OCI-LY1 (cell line): Measurements from ENCODE around the gene SNTG2.

Experiments used
- H2AFZ ChIP-seq: fragments of 200-600 bp; sonication (generic), shearing (Covaris generic); 2 replicates; pipeline ENCODE4 v1.6.0; 2014; ENCODE audit warnings: antibody characterized with exemption, mild to moderate bottlenecking, low read length
- H3F3A ChIP-seq: fragments of 200-600 bp; sonication (generic), shearing (Covaris generic); 2 replicates; pipeline ENCODE4 v1.6.0; 2014; ENCODE audit warnings: mild to moderate bottlenecking, antibody characterized with exemption, low read length, moderate library complexity; ENCODE audit not compliant: insufficient read depth
- H3K27ac ChIP-seq: fragments of 200-600 bp; sonication (generic); 2 replicates; pipeline ENCODE4 v1.5.1; 2014; ENCODE audit warnings: low read length, mixed run types, mild to moderate bottlenecking, low read depth; ENCODE audit not compliant: poor library complexity, severe bottlenecking
- H3K27me3 ChIP-seq: fragments of 200-600 bp; sonication (generic); 2 replicates; pipeline ENCODE4 v1.6.0; 2014; ENCODE audit warnings: antibody characterized with exemption, mild to moderate bottlenecking, low read length, moderate library complexity; ENCODE audit not compliant: insufficient read depth
- H3K36me3 ChIP-seq: fragments of 200-600 bp; sonication (generic); 2 replicates; pipeline ENCODE4 v1.6.1; 2014; ENCODE audit warnings: mild to moderate bottlenecking, antibody characterized with exemption, low read length, moderate library complexity, mixed read lengths; ENCODE audit not compliant: insufficient read depth
- H3K4me1 ChIP-seq: fragments of 200-600 bp; sonication (generic); 2 replicates; pipeline ENCODE4 v1.5.1; 2014; ENCODE audit warnings: mild to moderate bottlenecking, low read length, moderate library complexity; ENCODE audit not compliant: insufficient read depth, severe bottlenecking
- H3K4me2 ChIP-seq: fragments of 200-600 bp; sonication (generic), shearing (Covaris generic); 2 replicates; pipeline ENCODE4 v1.6.1; 2014; ENCODE audit warnings: low read length
- H3K4me3 ChIP-seq: fragments of 200-600 bp; sonication (generic); 2 replicates; pipeline ENCODE4 v1.5.1; 2014; ENCODE audit warnings: low read length, low read depth, mild to moderate bottlenecking, mixed read lengths; ENCODE audit not compliant: poor library complexity, severe bottlenecking
- H3K79me2 ChIP-seq: fragments of 200-600 bp; shearing (Covaris generic); 2 replicates; pipeline ENCODE4 v1.6.1; 2016; ENCODE audit warnings: mixed run types, low read length, mixed read lengths; ENCODE audit not compliant: insufficient read depth
- H3K9ac ChIP-seq: fragments of 200-600 bp; sonication (generic), shearing (Covaris generic); 2 replicates; pipeline ENCODE4 v1.6.1; 2014; ENCODE audit warnings: mild to moderate bottlenecking, low read length, mixed read lengths
- H3K9me2 ChIP-seq: fragments of 200-600 bp; sonication (generic), shearing (Covaris generic); 2 replicates; pipeline ENCODE4 v1.6.1; 2014; ENCODE audit warnings: low read depth, mild to moderate bottlenecking, low read length, mixed read lengths
- H3K9me3 ChIP-seq: fragments of 200-600 bp; shearing (Covaris generic); 2 replicates; pipeline ENCODE4 v1.6.1; 2014; ENCODE audit warnings: low read length, mixed read lengths
- H4K20me1 ChIP-seq: fragments of 200-600 bp; sonication (generic), shearing (Covaris generic); 2 replicates; pipeline ENCODE4 v1.6.0; 2016; ENCODE audit warnings: mild to moderate bottlenecking, low read length; ENCODE audit not compliant: insufficient read depth
- EZH2 ChIP-seq: fragments of 200-600 bp; sonication (generic), shearing (Covaris generic); IDR thresholded peaks from 2 replicates; pipeline ENCODE4 v1.8.0; 2017; ENCODE audit warnings: borderline replicate concordance, mixed run types, mild to moderate bottlenecking, antibody characterized with exemption, low read length, moderate library complexity, mixed read lengths
- TF ChIP-seq, protein P1 (sequence below): fragments of 200-600 bp; sonication (generic), shearing (Covaris generic); IDR thresholded peaks from 2 replicates; pipeline ENCODE4 v1.5.1; 2017; ENCODE audit warnings: mild to moderate bottlenecking, antibody characterized with exemption, low read length, moderate library complexity, mixed read lengths

Gene SNTG2

DNA sequence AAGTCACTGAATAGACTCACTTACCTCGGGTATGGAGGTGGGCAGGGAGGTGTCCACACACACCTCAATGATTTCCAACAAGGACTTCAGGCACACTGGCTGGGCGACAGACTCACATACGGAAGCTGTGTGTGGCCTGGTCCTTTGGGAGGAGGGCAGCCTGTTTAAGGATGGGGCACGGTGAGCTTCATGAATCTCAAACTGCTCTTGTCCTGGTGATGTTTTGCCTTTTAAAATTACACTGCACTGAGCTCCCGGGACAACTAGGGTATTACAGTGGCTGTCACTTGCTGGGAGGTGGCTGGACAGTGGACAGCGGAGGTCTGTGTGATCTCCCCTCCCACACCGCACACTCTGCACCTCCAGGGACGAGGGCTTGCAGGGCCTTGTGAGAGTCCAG is 211.6 kb downstream of the SNTG2 start:
- TF ChIP-seq, protein P1, sequence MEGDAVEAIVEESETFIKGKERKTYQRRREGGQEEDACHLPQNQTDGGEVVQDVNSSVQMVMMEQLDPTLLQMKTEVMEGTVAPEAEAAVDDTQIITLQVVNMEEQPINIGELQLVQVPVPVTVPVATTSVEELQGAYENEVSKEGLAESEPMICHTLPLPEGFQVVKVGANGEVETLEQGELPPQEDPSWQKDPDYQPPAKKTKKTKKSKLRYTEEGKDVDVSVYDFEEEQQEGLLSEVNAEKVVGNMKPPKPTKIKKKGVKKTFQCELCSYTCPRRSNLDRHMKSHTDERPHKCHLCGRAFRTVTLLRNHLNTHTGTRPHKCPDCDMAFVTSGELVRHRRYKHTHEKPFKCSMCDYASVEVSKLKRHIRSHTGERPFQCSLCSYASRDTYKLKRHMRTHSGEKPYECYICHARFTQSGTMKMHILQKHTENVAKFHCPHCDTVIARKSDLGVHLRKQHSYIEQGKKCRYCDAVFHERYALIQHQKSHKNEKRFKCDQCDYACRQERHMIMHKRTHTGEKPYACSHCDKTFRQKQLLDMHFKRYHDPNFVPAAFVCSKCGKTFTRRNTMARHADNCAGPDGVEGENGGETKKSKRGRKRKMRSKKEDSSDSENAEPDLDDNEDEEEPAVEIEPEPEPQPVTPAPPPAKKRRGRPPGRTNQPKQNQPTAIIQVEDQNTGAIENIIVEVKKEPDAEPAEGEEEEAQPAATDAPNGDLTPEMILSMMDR: no peak
- no peak for TF ChIP-seq EZH2
- H2AFZ ChIP-seq: no peak overlapping the region
- no peaks in the 10 kb centered on the region for H3K4me1 ChIP-seq

DNA sequence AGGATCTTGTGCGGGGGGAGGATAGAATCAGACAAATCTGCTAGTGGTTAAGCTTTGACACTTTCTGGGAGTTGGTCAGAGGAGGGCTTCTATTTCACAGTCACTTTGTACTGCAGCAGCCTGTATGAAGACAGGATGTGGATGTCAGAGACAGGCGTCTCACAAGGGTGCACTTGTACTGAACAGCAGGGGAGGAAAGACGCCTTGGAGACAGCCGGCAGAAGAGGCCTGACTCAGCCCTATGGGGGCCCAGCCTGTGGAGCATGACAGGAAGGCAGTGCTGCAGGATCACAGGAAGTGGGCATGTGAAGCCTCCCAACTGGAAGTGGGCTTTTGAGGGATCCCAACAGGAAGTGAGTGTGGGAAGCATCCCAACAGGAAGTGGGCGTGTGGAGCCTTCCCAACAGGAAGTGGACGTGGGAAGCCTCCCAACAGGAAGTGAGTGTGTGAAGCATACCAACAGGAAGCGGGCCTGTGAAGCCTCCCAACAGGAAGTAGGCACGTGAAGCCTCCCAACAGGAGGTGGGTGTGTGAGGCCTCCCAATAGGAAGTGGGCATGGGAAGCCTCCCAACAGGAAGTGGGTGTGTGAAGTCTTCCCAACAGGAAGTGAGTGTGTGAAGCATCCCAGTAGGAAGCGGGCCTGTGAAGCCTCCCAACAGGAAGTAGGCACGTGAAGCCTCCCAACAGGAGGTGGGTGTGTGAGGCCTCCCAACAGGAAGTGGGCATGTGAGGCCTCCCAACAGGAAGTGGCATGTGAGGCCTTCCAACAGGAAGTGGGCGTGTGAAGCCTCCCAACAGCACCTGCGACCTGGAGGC is 212.3 kb downstream of the SNTG2 start:
- no peak overlapping the region for H3K4me2 ChIP-seq
- no peak overlapping the region for H3K9ac ChIP-seq
- no peaks in the 10 kb centered on the region for H3K4me1 ChIP-seq
- H3K36me3 ChIP-seq: no peaks in the 10 kb centered on the region
- no peaks in the 10 kb centered on the region for H3K9me2 ChIP-seq
- H3K9me3 ChIP-seq: no peaks in the 10 kb centered on the region
- no peaks in the 10 kb centered on the region for H4K20me1 ChIP-seq
- no peaks in the 10 kb centered on the region for H3K79me2 ChIP-seq
- no peak overlapping the region for H3K4me3 ChIP-seq
- no peak overlapping the region for H3K27ac ChIP-seq
- no peaks in the 10 kb centered on the region for H3F3A ChIP-seq
- H3K27me3 ChIP-seq: no peaks in the 10 kb centered on the region
- TF ChIP-seq EZH2: no peak
- no peak overlapping the region for H2AFZ ChIP-seq

More for the DNA sequence above, 211.6 kb downstream of the SNTG2 start:
- Histone ChIP-seq H3K9me3 (no peaks in the 10 kb centered on the region), H3K79me2 (no peaks in the 10 kb centered on the region), H3K9ac (no peak overlapping the region), H3K4me2 (no peak overlapping the region), H3F3A (no peaks in the 10 kb centered on the region), H3K27ac (no peak overlapping the region), H3K9me2 (no peaks in the 10 kb centered on the region), H3K4me3 (no peak overlapping the region), H3K36me3 (no peaks in the 10 kb centered on the region), H3K27me3 (no peaks in the 10 kb centered on the region), H4K20me1 (no peaks in the 10 kb centered on the region)

- Histone ChIP-seq H3K9ac (no peak overlapping the region), H2AFZ (no peak overlapping the region), H3F3A (no peaks in the 10 kb centered on the region), H3K4me1 (no peaks in the 10 kb centered on the region), H3K4me3 (no peak overlapping the region), H3K27me3 (no peaks in the 10 kb centered on the region), H3K27ac (no peak overlapping the region), H4K20me1 (no peaks in the 10 kb centered on the region), H3K9me3 (no peaks in the 10 kb centered on the region), H3K79me2 (no peaks in the 10 kb centered on the region), H3K4me2 (no peak overlapping the region), H3K9me2 (no peaks in the 10 kb centered on the region), H3K36me3 (no peaks in the 10 kb centered on the region)
- TF ChIP-seq EZH2: no peak
- TF ChIP-seq, protein P1: no peak
Measured at GRCh38 chr2:1166976-1167375, 216.3 kb downstream of the SNTG2 start.

DNA sequence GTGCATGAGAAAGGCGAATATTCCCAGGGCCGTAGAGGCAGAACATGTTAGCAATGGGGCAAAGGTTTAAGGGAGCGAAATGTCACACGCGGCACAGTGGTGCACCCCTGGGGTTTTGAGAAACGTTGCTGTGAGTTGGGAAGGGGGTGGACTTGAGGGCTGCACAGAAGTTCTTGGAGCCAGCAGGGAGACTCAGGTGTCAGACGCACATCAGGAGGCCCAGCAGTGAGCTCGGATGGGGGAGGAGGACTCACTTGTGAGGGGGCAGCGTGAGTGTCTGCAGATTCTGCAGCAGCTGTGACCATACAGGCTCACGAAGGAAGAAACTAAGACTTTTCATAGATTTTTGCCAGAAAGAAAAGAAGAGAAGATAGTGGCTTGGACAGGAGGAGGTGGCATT is 218.2 kb downstream of the SNTG2 start:
- H4K20me1 ChIP-seq: no peaks in the 10 kb centered on the region
- no peaks in the 10 kb centered on the region for H3K36me3 ChIP-seq
- no peaks in the 10 kb centered on the region for H3K79me2 ChIP-seq
- H3K4me2 ChIP-seq: no peak overlapping the region
- H3K4me3 ChIP-seq: no peak overlapping the region
- no peak for TF ChIP-seq EZH2
- TF ChIP-seq, protein P1: no peak
- H3K27ac ChIP-seq: no peak overlapping the region
- H3K9me2 ChIP-seq: no peaks in the 10 kb centered on the region
- no peaks in the 10 kb centered on the region; the same call in 1 of the 2 replicates for H3K27me3 ChIP-seq
- H3F3A ChIP-seq: no peaks in the 10 kb centered on the region
- no peaks in the 10 kb centered on the region for H3K4me1 ChIP-seq
- H3K9ac ChIP-seq: no peak overlapping the region
- H2AFZ ChIP-seq: no peak overlapping the region
- no peaks in the 10 kb centered on the region for H3K9me3 ChIP-seq
